Peyer's patch (tissue), 4 donors: Measurements from ENCODE around the gene MLLT10.

Experiments
- CTCF ChIP-seq, 6 experiments: fragments of 450-650 bp in 4 of 6; fragments of 200-600 bp in 2 of 6; sonication (generic) in 1 of 6; IDR thresholded peaks; one replicate each; pipeline ENCODE4 v1.5.1; 2017 to 2019; ENCODE audit warnings: antibody characterized with exemption in 6 of 6, mild to moderate bottlenecking in 3 of 6, moderate library complexity in 1 of 6
- POLR2A ChIP-seq, 2 donors: fragments of 450-650 bp; IDR thresholded peaks; one replicate each; pipeline ENCODE4 v1.5.1; 2017; ENCODE audit warnings: antibody characterized with exemption in 2 of 2, mild to moderate bottlenecking in 2 of 2, moderate library complexity in 2 of 2

GRCh38 chr10:21675157-21675796, 141.2 kb downstream of the MLLT10 start:
- TF ChIP-seq CTCF (IDR thresholded peaks at IDR 0.05): peak; percentile 2 to 70 (median 62)
- TF ChIP-seq POLR2A (IDR thresholded peaks at IDR 0.05): no peak
